H9 (cell line): ENCODE results near the gene PDHX. TPM values are rescaled to one million over a fixed set of nuclear protein-coding genes. Genes with fewer than 3 reads are reported as not detected.

Experiments used
- DNase-seq: peaks from one replicate; pipeline ENCODE4 v3.0.0-alpha.2; 2017
- H2AFZ ChIP-seq: one replicate; pipeline ENCODE4 v1.6.1; 2013; ENCODE audit warnings: mild to moderate bottlenecking, low read length, control low read depth, moderate library complexity
- H2AK5ac ChIP-seq: 2 replicates; pipeline ENCODE4 v1.6.1; 2013; ENCODE audit warnings: low read length, control low read depth, mixed read lengths; ENCODE audit not compliant: insufficient read length
- H2BK120ac ChIP-seq: one replicate; pipeline ENCODE4 v1.6.1; 2013; ENCODE audit warnings: low read depth, mild to moderate bottlenecking, low read length, control low read depth, inconsistent platforms; ENCODE audit not compliant: poor library complexity, severe bottlenecking
- H2BK12ac ChIP-seq: 2 replicates; pipeline ENCODE4 v1.6.1; 2013; ENCODE audit warnings: low read length, control low read depth, mixed read lengths, low read depth; ENCODE audit not compliant: insufficient read length
- H2BK15ac ChIP-seq: 2 replicates; pipeline ENCODE4 v1.6.1; 2013; ENCODE audit warnings: low read depth, low read length, control low read depth
- H2BK20ac ChIP-seq: one replicate; pipeline ENCODE4 v1.6.1; 2013; ENCODE audit warnings: low read depth, mild to moderate bottlenecking, low read length, control low read depth, inconsistent platforms; ENCODE audit not compliant: poor library complexity, severe bottlenecking
- H2BK5ac ChIP-seq: 2 replicates; pipeline ENCODE4 v1.6.1; 2013; ENCODE audit warnings: low read length, control low read depth, mixed read lengths; ENCODE audit not compliant: insufficient read length
- H3K14ac ChIP-seq: 2 replicates; pipeline ENCODE4 v1.6.1; 2013; ENCODE audit warnings: low read length, control low read depth; ENCODE audit not compliant: insufficient read depth
- H3K18ac ChIP-seq: 2 replicates; pipeline ENCODE4 v1.6.1; 2013; ENCODE audit warnings: low read depth, mild to moderate bottlenecking, mixed read lengths, low read length, control low read depth; ENCODE audit not compliant: insufficient read length
- H3K23ac ChIP-seq: 2 replicates; pipeline ENCODE4 v1.6.1; 2013; ENCODE audit warnings: low read length, control low read depth, mixed read lengths, low read depth; ENCODE audit not compliant: insufficient read length
- H3K23me2 ChIP-seq: 2 replicates; pipeline ENCODE4 v1.6.1; 2013; ENCODE audit warnings: low read depth, mild to moderate bottlenecking, mixed read lengths, low read length, control low read depth; ENCODE audit not compliant: insufficient read length, poor library complexity, severe bottlenecking
- H3K27ac ChIP-seq: 2 replicates; pipeline ENCODE4 v1.5.1; 2013; ENCODE audit warnings: low read length, control low read depth, mixed read lengths, low read depth; ENCODE audit not compliant: insufficient read length
- H3K27me3 ChIP-seq: 2 replicates; pipeline ENCODE4 v1.6.1; 2013; ENCODE audit warnings: low read length, control low read depth, inconsistent platforms; ENCODE audit not compliant: insufficient read depth
- H3K4ac ChIP-seq: 2 replicates; pipeline ENCODE4 v1.6.1; 2013; ENCODE audit warnings: low read depth, mild to moderate bottlenecking, control low read depth, inconsistent platforms, low read length, moderate library complexity
- H3K4me1 ChIP-seq: 2 replicates; pipeline ENCODE4 v1.6.1; 2013; ENCODE audit warnings: low read length, control low read depth, inconsistent platforms; ENCODE audit not compliant: insufficient read depth
- H3K4me2 ChIP-seq: 2 replicates; pipeline ENCODE4 v1.6.1; 2013; ENCODE audit warnings: low read length, control low read depth, mixed read lengths; ENCODE audit not compliant: insufficient read length, insufficient read depth
- H3K56ac ChIP-seq: 2 replicates; pipeline ENCODE4 v1.6.1; 2013; ENCODE audit warnings: low read depth, mild to moderate bottlenecking, mixed read lengths, low read length, control low read depth; ENCODE audit not compliant: insufficient read length
- H3K79me1 ChIP-seq: 2 replicates; pipeline ENCODE4 v1.6.1; 2013; ENCODE audit warnings: low read depth, mild to moderate bottlenecking, moderate library complexity, low read length, control low read depth, inconsistent platforms; ENCODE audit not compliant: insufficient read depth, poor library complexity, severe bottlenecking
- H3K79me2 ChIP-seq: 2 replicates; pipeline ENCODE4 v1.6.1; 2013; ENCODE audit warnings: low read length, control low read depth, inconsistent platforms; ENCODE audit not compliant: insufficient read depth
- H3K9ac ChIP-seq: 2 replicates; pipeline ENCODE4 v1.6.1; 2013; ENCODE audit warnings: low read length, control low read depth, mixed read lengths; ENCODE audit not compliant: insufficient read length; ENCODE audit errors: extremely low read depth
- H3K9me3 ChIP-seq: one replicate; pipeline ENCODE4 v1.6.1; 2013; ENCODE audit warnings: low read depth, low read length, inconsistent platforms; ENCODE audit not compliant: control insufficient read depth
- H3T11ph ChIP-seq: one replicate; pipeline ENCODE4 v1.6.1; 2013; ENCODE audit warnings: mild to moderate bottlenecking, low read length, control low read depth, inconsistent platforms
- H4K20me1 ChIP-seq: one replicate; pipeline ENCODE4 v1.6.1; 2013; ENCODE audit not compliant: control insufficient read depth, insufficient read length, insufficient read depth
- H4K5ac ChIP-seq: 2 replicates; pipeline ENCODE4 v1.6.1; 2013; ENCODE audit warnings: low read depth, mild to moderate bottlenecking, mixed read lengths, low read length, control low read depth; ENCODE audit not compliant: insufficient read length
- H4K8ac ChIP-seq: replicated peaks from 2 replicates; pipeline ENCODE4 v1.6.1; 2013; ENCODE audit warnings: low read length, control low read depth, mixed read lengths, low read depth; ENCODE audit not compliant: insufficient read length
- H4K91ac ChIP-seq: 2 replicates; pipeline ENCODE4 v1.6.1; 2013; ENCODE audit warnings: low read depth, mild to moderate bottlenecking, moderate library complexity, mixed read lengths, low read length, control low read depth; ENCODE audit not compliant: insufficient read length
- H3K27ac Mint-ChIP-seq, 3 experiments: 2 replicates in 2 of 3; 3 replicates in 1 of 3; pipeline ENCODE4 v1.8.0; 2020 to 2021; ENCODE audit warnings: mixed read lengths in 3 of 3, mild to moderate bottlenecking in 1 of 3, moderate library complexity in 1 of 3
- H3K27me3 Mint-ChIP-seq: 2 replicates; pipeline ENCODE4 v1.8.0; 2021; ENCODE audit warnings: low read depth, mild to moderate bottlenecking, moderate library complexity, mixed read lengths
- H3K36me3 Mint-ChIP-seq, 3 experiments: 2 replicates in 2 of 3; 3 replicates in 1 of 3; pipeline ENCODE4 v1.8.0; 2020 to 2021; ENCODE audit warnings: low read depth in 3 of 3, mixed read lengths in 3 of 3; ENCODE audit not compliant: insufficient read depth in 1 of 3
- H3K4me1 Mint-ChIP-seq, 2 experiments: 2 replicates each; pipeline ENCODE4 v1.8.0; 2020; ENCODE audit warnings: mixed read lengths in 2 of 2
- H3K4me3 Mint-ChIP-seq, 2 experiments: 2 replicates in 1 of 2; 3 replicates in 1 of 2; pipeline ENCODE4 v1.8.0; 2020 to 2021; ENCODE audit warnings: mild to moderate bottlenecking in 2 of 2, mixed read lengths in 2 of 2, moderate library complexity in 1 of 2
- H3K9me3 Mint-ChIP-seq, 2 experiments: 2 replicates in 1 of 2; 3 replicates in 1 of 2; pipeline ENCODE4 v1.8.0; 2020; ENCODE audit warnings: mild to moderate bottlenecking in 2 of 2, mixed read lengths in 2 of 2, moderate library complexity in 1 of 2
- CTCF ChIP-seq: fragments of 200-600 bp; sonication (generic); conservative IDR thresholded peaks from 3 replicates; pipeline ENCODE4 v1.8.0; 2021; ENCODE audit warnings: antibody characterized with exemption, mild to moderate bottlenecking
- WGBS: extraction: QIAGEN DNeasy Blood & Tissue Kit; methylation state at CpG from one replicate; pipeline ENCODE4 v1.1.7; 2013; ENCODE audit warnings: missing lambda C conversion rate, low lambda C conversion rate, mixed read lengths; ENCODE audit not compliant: insufficient read length; ENCODE audit errors: extremely low coverage; 5-methylcytosine and 5-hydroxymethylcytosine counted together
- total RNA-seq: library from RNA; stranded (reverse); gene quantifications from 2 replicates; pipeline ENCODE4 v1.2.1, GENCODE V29; 2021

Gene PDHX
- total RNA-seq, 1 experiment from 2014 or later: 40.1 TPM

DNA sequence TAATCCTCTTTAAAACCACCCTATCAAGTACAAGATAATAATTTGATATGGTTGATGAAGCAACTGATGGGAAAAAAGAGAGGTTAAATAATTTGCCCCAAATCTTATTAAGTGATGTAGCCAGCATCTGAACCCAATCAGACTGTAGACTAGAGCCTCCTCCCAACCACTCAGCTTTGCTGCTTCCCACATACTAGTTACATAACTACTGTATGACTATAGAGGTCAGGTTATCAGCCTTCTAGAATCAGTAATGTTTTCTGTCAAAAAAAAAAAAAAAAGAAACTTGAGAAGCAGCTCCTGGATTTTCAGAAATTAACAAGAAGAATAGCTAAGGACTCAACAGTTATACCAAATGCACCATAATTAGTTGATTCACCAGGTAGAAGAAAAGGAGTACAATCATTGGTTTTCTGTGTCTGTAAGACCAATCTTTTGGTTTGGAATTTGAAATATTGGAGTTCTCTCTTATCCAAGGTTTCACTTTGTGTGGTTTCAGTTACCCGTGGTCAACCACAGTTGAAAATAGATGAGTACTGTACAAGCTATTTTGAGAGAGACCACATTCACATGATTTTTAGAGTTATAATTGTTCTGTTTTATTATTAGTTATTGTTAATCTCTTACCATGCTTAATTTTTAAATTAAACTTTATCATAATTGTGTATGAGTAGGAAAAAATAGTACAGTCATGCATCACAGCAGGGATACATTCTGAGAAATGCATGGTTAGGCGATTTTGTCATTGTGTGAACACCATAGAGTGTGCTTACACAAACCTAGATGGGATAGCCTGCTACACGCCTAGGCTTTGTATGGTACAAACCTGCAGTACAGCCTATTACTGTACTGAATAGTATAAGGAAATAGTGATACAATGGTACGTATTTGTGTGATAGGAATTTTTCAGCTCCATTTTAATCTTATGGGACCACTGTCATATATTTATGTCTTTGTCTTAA is 72.2 kb downstream of the PDHX start:
- no peak overlapping the region for H3K27ac Mint-ChIP-seq
- H4K20me1 ChIP-seq: no peaks in the 10 kb centered on the region
- H2AK5ac ChIP-seq: no peak overlapping the region
- H3K23ac ChIP-seq: no peak overlapping the region
- no peak overlapping the region for H3K4ac ChIP-seq
- H2BK5ac ChIP-seq: no peak overlapping the region
- no peak for TF ChIP-seq CTCF
- H3K4me1 Mint-ChIP-seq: no peaks in the 10 kb centered on the region
- H3K18ac ChIP-seq: no peak overlapping the region
- WGBS: no CpG with 5 or more reads among the region's 4 CpGs
- no peaks in the 10 kb centered on the region for H3K27me3 Mint-ChIP-seq
- no peak for DNase-seq
- H3K9me3 ChIP-seq: no peaks in the 10 kb centered on the region
- no peak overlapping the region for H2BK120ac ChIP-seq
- H4K5ac ChIP-seq: no peak overlapping the region
- H2BK15ac ChIP-seq: no peak overlapping the region
- no peak overlapping the region for H3T11ph ChIP-seq
- H3K79me1 ChIP-seq: no peaks in the 10 kb centered on the region
- no peak overlapping the region for H3K56ac ChIP-seq
- H3K79me2 ChIP-seq: no peaks in the 10 kb centered on the region
- no peak overlapping the region for H2BK12ac ChIP-seq
- no peak overlapping the region for H3K4me3 Mint-ChIP-seq
- no peak overlapping the region for H4K8ac ChIP-seq
- no peak overlapping the region for H4K91ac ChIP-seq
- no peak overlapping the region for H3K14ac ChIP-seq
- H3K9ac ChIP-seq: no peak overlapping the region
- peaks cover 6 to 24% (median 19%) of the 10 kb centered on the region in 3 experiments; a peak in 6 of 7 replicates for H3K36me3 Mint-ChIP-seq
- no peak overlapping the region for H3K4me2 ChIP-seq
- H3K27me3 ChIP-seq: no peaks in the 10 kb centered on the region
- H2AFZ ChIP-seq: no peak overlapping the region
- no peak overlapping the region for H2BK20ac ChIP-seq
- H3K23me2 ChIP-seq: no peaks in the 10 kb centered on the region
- H3K9me3 Mint-ChIP-seq: no peaks in the 10 kb centered on the region
- no peaks in the 10 kb centered on the region for H3K4me1 ChIP-seq
- H3K27ac ChIP-seq: no peak overlapping the region
